K562 (cell line): Measurements from ENCODE around the gene PKDCC. TPM values are rescaled to one million over a fixed set of nuclear protein-coding genes. Genes with fewer than 3 reads are reported as not detected.

Source experiments
- ATAC-seq: fragments of 200-7000 bp; cut with Tn5 transposase; 3 replicates; pipeline ENCODE4 v1.9.1; 2020; ENCODE audit warnings: moderate library complexity
- BruUV-seq: library from RNA; stranded (reverse); fragments of 400-500 nt; replicated peaks from 2 replicates; lab custom pipeline; 2021; lab: Mats Ljungman, UMichigan
- CTCF ChIA-PET: fragments of 300-600 bp; formaldehyde crosslinking; extraction: SDS; loops from one replicate; lab custom pipeline; 2021; ENCODE audit warnings: low intra/inter-chr PET ratio; lab: Yijun Ruan, JAX
- POLR2A ChIA-PET: fragments of 300-600, 350-650 bp; sonication (Branson Sonifier 250); formaldehyde crosslinking; extraction: SDS; loops from one replicate; lab custom pipeline; 2021; ENCODE audit warnings: antibody characterized with exemption, inconsistent platforms; lab: Yijun Ruan, JAX
- DNase-seq, 4 experiments: peaks; one replicate each; pipeline versions ENCODE4 v3.0.0 to v3.0.0-alpha.2; 2011 to 2018; ENCODE audit warnings: low spot score in 3 of 4, mixed read lengths in 3 of 4; ENCODE audit errors: extremely low read depth in 1 of 4
- FAIRE-seq: peaks from 2 replicates; lab custom pipeline; 2011; peaks lifted over from hg19 to GRCh38; lab: Jason Lieb, UNC
- H2AFZ ChIP-seq: 2 replicates; pipeline ENCODE4 v1.6.0; 2011; ENCODE audit warnings: low read depth, low read length, control low read depth, inconsistent platforms
- H3K27ac ChIP-seq: fragments of 200-600 bp; 3 replicates; pipeline ENCODE4 v1.8.0; 2011; ENCODE audit warnings: low read depth, mild to moderate bottlenecking, control low read depth, inconsistent platforms, low read length, moderate library complexity, mixed read lengths; ENCODE audit errors: extremely low read depth
- H3K27me3 ChIP-seq, 2 experiments: fragments of 300-600 bp in 1 of 2; 2 replicates in 1 of 2; 3 replicates in 1 of 2; pipeline versions ENCODE4 v1.6.0 to v1.8.0; 2011; ENCODE audit warnings: inconsistent platforms in 2 of 2, low read length in 2 of 2, mild to moderate bottlenecking in 1 of 2, mixed read lengths in 1 of 2, moderate library complexity in 1 of 2; ENCODE audit not compliant: control insufficient read depth in 2 of 2, insufficient read depth in 2 of 2
- H3K36me3 ChIP-seq: fragments of 300-600 bp; 3 replicates; pipeline ENCODE4 v1.8.0; 2011; ENCODE audit warnings: mild to moderate bottlenecking, low read length, inconsistent platforms; ENCODE audit not compliant: control insufficient read depth, insufficient read depth
- H3K4me1 ChIP-seq, 2 experiments: fragments of 200-600 bp in 1 of 2; replicated peaks in 1 of 2; 2 replicates in 1 of 2; 3 replicates in 1 of 2; pipeline versions ENCODE4 v1.5.1 to v1.8.0; 2011; ENCODE audit warnings: inconsistent platforms in 2 of 2, low read length in 2 of 2, mild to moderate bottlenecking in 1 of 2, mixed read lengths in 1 of 2, moderate library complexity in 1 of 2; ENCODE audit not compliant: control insufficient read depth in 2 of 2, insufficient read depth in 2 of 2
- H3K4me2 ChIP-seq: 2 replicates; pipeline ENCODE4 v1.6.1; 2011; ENCODE audit warnings: low read length, control low read depth, inconsistent platforms, mixed read lengths; ENCODE audit not compliant: insufficient read depth
- H3K4me3 ChIP-seq: fragments of 200-600 bp; sonication (generic), shearing (Covaris generic); 2 replicates; pipeline ENCODE4 v1.5.1; 2016; ENCODE audit warnings: control low read depth, inconsistent platforms
- H3K79me2 ChIP-seq: fragments of 200-600 bp; 3 replicates; pipeline ENCODE4 v1.8.0; 2011; ENCODE audit warnings: low read length, inconsistent platforms; ENCODE audit not compliant: control insufficient read depth, insufficient read depth
- H3K9ac ChIP-seq, 2 experiments: 2 replicates each; pipeline versions ENCODE4 v1.6.0 to v1.6.1; 2011; ENCODE audit warnings: low read depth in 2 of 2, low read length in 2 of 2, control low read depth in 1 of 2, inconsistent platforms in 1 of 2, mild to moderate bottlenecking in 1 of 2, mixed read lengths in 1 of 2; ENCODE audit not compliant: insufficient read depth in 1 of 2
- H3K9me1 ChIP-seq: one replicate; pipeline ENCODE4 v1.6.0; 2011; ENCODE audit warnings: inconsistent platforms, mild to moderate bottlenecking, low read length, moderate library complexity; ENCODE audit not compliant: control insufficient read depth, insufficient read depth
- H3K9me3 ChIP-seq: replicated peaks from 2 replicates; pipeline ENCODE4 v1.5.1; 2011; ENCODE audit warnings: low read depth, low read length, inconsistent platforms; ENCODE audit not compliant: control insufficient read depth, insufficient read depth
- H4K20me1 ChIP-seq: replicated peaks from 2 replicates; pipeline ENCODE4 v1.6.1; 2011; ENCODE audit warnings: low read length, inconsistent platforms, mixed read lengths; ENCODE audit not compliant: control insufficient read depth, insufficient read depth
- BCL6 ChIP-seq: fragments of 250-450 bp; sonication (Bioruptor Pico); IDR thresholded peaks from 2 replicates; pipeline ENCODE4 v1.4.0; 2020
- RBM25 ChIP-seq: fragments of 200-400 bp; formaldehyde crosslinking; IDR thresholded peaks from 2 replicates; pipeline ENCODE4 v1.6.1; 2018; ENCODE audit warnings: low read length, low read depth, moderate library complexity; ENCODE audit not compliant: severe bottlenecking
- WGBS: fragments of 100-300 bp; shearing (Covaris generic); methylation state at CpG from one replicate; pipeline ENCODE4 v1.1.6; 2016; ENCODE audit warnings: low coverage, mixed read lengths; ENCODE audit not compliant: insufficient coverage; ENCODE audit errors: missing lambda C conversion rate; 5-methylcytosine and 5-hydroxymethylcytosine counted together
- in situ Hi-C: fragments of 300-500 bp; cut with MboI; formaldehyde crosslinking; loops from 4 replicates; pipeline ENCODE4 v1.15.0; 2018; ENCODE audit warnings: inconsistent platforms, mixed read lengths
- intact Hi-C: fragments of 100-400 bp; cut with micrococcal nuclease; formaldehyde crosslinking; loops from 2 replicates; pipeline ENCODE4 v1.14.2; 2022
- polyA plus RNA-seq, 8 experiments: library from polyadenylated mRNA; depleted of rRNA in 4 of 8; stranded (reverse) in 5 of 8; unstranded in 3 of 8; fragments of >200 nt; fragmentation: Nextera tagmentation in 2 of 8; fragmentation: Illumina TruSeq in 1 of 8; extraction: Ambion mirVana in 2 of 8; extraction: Trizol in 1 of 8; gene quantifications; 2 replicates each; pipeline versions ENCODE4 v1.2.1 to v1.2.3, GENCODE V29; 2011 to 2014; ENCODE audit warnings: inconsistent platforms in 1 of 8, missing spikeins in 1 of 8
- total RNA-seq, 7 experiments: library from RNA; depleted of rRNA in 6 of 7; stranded (reverse); fragments of >200 nt in 6 of 7; fragmentation: Illumina TruSeq in 2 of 7; extraction: Trizol in 2 of 7; gene quantifications; 2 replicates each; pipeline versions ENCODE4 v1.2.1 to v1.2.3, GENCODE V29; 2011 to 2021; ENCODE audit warnings: low replicate concordance in 1 of 7
- TF ChIP-seq, protein P1 (sequence below), 3 experiments: IDR thresholded peaks in 2 of 3; conservative IDR thresholded peaks in 1 of 3; 2 replicates each; pipeline ENCODE4 v1.5.1; 2011 to 2012; ENCODE audit warnings: low read length in 3 of 3, mild to moderate bottlenecking in 3 of 3, control low read depth in 2 of 3, improper control_type of control experiment in 1 of 3, inconsistent platforms in 1 of 3, low read depth in 1 of 3, mixed read lengths in 1 of 3, moderate library complexity in 1 of 3; ENCODE audit not compliant: insufficient read depth in 2 of 3

PKDCC gene
- total and polyA plus RNA-seq, 9 of the 15 experiments (the other 6 are each of a cell fraction or from before 2014, with no cell fraction given) = 0.62 to 14.8 (median 1.3) TPM; not detected in 2

DNA sequence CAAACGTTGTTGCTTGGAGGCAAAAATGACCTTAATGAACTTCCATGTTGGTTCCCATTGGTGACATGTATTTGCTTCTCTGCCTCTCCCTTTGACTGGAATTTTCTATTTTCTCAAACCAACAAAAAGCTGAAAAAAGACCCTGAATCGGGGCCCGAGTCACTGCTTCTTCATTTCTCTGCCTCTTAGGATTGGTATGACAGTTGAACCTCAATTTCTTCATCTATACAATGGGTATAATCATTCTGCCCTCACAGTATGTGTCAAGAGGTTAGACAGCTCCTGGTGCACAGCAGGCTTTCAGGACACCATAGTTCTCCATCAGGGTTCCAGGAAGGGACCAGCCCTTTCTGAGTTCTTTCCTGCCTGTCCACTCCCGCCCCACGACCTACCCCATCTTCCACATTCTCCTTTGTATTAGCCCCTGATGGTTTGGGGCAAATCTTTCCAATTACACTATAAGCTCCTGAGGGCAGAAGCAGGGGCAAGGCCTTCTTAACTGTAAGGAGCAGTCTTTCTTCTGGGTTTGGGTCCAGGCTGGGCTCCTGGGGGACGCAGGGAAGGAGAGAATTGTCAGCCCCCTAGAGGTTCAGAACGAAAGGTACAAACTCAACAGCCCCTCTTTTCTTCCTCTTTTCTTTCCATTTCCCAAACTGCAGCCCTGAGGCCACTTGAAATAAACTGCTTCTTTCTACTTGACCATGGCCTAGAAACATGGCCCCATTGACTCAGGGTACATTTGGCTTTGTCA, 6.3 kb upstream of the PKDCC start:
- Histone ChIP-seq H3K9me1 (no peaks in the 10 kb centered on the region), H3K79me2 (no peaks in the 10 kb centered on the region), H3K9me3 (no peaks in the 10 kb centered on the region), H3K4me2 (no peak overlapping the region), H2AFZ (no peak overlapping the region), H3K36me3 (no peaks in the 10 kb centered on the region), H3K27me3 (peaks cover 2 to 10% of the 10 kb centered on the region in 2 experiments; a peak in 3 of 5 replicates), H3K9ac (no peak overlapping the region), H4K20me1 (no peaks in the 10 kb centered on the region), H3K4me1 (peaks cover 0 to 2% of the 10 kb centered on the region in 2 experiments; a peak in 2 of 5 replicates), H3K4me3 (no peak overlapping the region), H3K27ac (no peak overlapping the region)
- no peak for ATAC-seq
- FAIRE-seq = no peak
- in situ Hi-C loops = no loop called here
- WGBS = 2% methylated on average over 7 of the region's 7 CpGs
- ChIA-PET POLR2A (no interaction called here), CTCF (no interaction called here)
- peak; percentile 34 for TF ChIP-seq RBM25
- no peak for TF ChIP-seq BCL6 (CRISPR knock-in tag)
- TF ChIP-seq, protein P1, sequence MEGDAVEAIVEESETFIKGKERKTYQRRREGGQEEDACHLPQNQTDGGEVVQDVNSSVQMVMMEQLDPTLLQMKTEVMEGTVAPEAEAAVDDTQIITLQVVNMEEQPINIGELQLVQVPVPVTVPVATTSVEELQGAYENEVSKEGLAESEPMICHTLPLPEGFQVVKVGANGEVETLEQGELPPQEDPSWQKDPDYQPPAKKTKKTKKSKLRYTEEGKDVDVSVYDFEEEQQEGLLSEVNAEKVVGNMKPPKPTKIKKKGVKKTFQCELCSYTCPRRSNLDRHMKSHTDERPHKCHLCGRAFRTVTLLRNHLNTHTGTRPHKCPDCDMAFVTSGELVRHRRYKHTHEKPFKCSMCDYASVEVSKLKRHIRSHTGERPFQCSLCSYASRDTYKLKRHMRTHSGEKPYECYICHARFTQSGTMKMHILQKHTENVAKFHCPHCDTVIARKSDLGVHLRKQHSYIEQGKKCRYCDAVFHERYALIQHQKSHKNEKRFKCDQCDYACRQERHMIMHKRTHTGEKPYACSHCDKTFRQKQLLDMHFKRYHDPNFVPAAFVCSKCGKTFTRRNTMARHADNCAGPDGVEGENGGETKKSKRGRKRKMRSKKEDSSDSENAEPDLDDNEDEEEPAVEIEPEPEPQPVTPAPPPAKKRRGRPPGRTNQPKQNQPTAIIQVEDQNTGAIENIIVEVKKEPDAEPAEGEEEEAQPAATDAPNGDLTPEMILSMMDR (IDR thresholded peaks at IDR 0.05 in 2 of 3, conservative IDR thresholded peaks at IDR 0.05 in 1 of 3; ENCODE audit: insufficient read depth in 2 of 3, low read depth in 1 of 3, low read length in 3 of 3) = peak in 2 of 3 experiments; percentile 7 to 14; a peak in 1 of 6 replicates
- DNase-seq = no peak
- BruUV-seq = no TSS peak
- intact Hi-C loops = no loop called here
